HepG2 (cell line): ENCODE measurements around the gene ST6GALNAC3.

Experiments used
- BRF2 ChIP-seq: sonication (generic); formaldehyde crosslinking; IDR thresholded peaks from 2 replicates; pipeline ENCODE4 v1.8.1; 2022; ENCODE audit warnings: mild to moderate bottlenecking, missing genetic modification reagents
- EZH2 ChIP-seq: conservative IDR thresholded peaks from 2 replicates; pipeline ENCODE4 v1.6.1; 2012; ENCODE audit warnings: mild to moderate bottlenecking, low read depth, low read length, moderate library complexity
- FOSL1 ChIP-seq: sonication (generic); formaldehyde crosslinking; IDR thresholded peaks from 2 replicates; pipeline ENCODE4 v1.9.0; 2021; ENCODE audit warnings: missing genetic modification reagents, borderline replicate concordance
- POLR2AphosphoS5 ChIP-seq: IDR thresholded peaks from 2 replicates; pipeline ENCODE4 v1.6.1; 2012; ENCODE audit warnings: low read depth, low read length
- RAD21 ChIP-seq: fragments of 450-650 bp; formaldehyde crosslinking; IDR thresholded peaks from 2 replicates; pipeline ENCODE4 v1.5.0; 2020; ENCODE audit warnings: mild to moderate bottlenecking
- RORA ChIP-seq: sonication (generic); formaldehyde crosslinking; IDR thresholded peaks from 2 replicates; pipeline ENCODE4 v1.5.0; 2020; ENCODE audit warnings: mild to moderate bottlenecking, missing genetic modification reagents, moderate library complexity
- SP1 ChIP-seq, 2 experiments: fragments of 450-650 bp in 1 of 2; sonication (generic) in 1 of 2; formaldehyde crosslinking in 1 of 2; IDR thresholded peaks; 2 replicates each; pipeline versions ENCODE4 v1.4.0 to v1.6.1; 2016 to 2020; ENCODE audit warnings: missing genetic modification reagents in 1 of 2
- ZNF274 ChIP-seq: sonication (generic); formaldehyde crosslinking; IDR thresholded peaks from 2 replicates; pipeline ENCODE4 v1.5.1; 2020; ENCODE audit warnings: mild to moderate bottlenecking, missing genetic modification reagents
- TF ChIP-seq, protein P1 (sequence below): sonication (generic); formaldehyde crosslinking; IDR thresholded peaks from 2 replicates; pipeline ENCODE4 v1.5.0; 2020; ENCODE audit warnings: mild to moderate bottlenecking, missing genetic modification reagents, moderate library complexity

- TF ChIP-seq FOSL1 (CRISPR knock-in tag) (no peak), RORA (no peak), EZH2 (no peak), ZNF274 (CRISPR knock-in tag) (no peak), SP1 (IDR thresholded peaks at IDR 0.05) (no peak), SP1 (CRISPR knock-in tag; IDR thresholded peaks at IDR 0.05) (no peak), BRF2 (CRISPR knock-in tag) (no peak), RAD21 (CRISPR knock-in tag) (no peak), POLR2AphosphoS5 (no peak)
- TF ChIP-seq, protein P1, sequence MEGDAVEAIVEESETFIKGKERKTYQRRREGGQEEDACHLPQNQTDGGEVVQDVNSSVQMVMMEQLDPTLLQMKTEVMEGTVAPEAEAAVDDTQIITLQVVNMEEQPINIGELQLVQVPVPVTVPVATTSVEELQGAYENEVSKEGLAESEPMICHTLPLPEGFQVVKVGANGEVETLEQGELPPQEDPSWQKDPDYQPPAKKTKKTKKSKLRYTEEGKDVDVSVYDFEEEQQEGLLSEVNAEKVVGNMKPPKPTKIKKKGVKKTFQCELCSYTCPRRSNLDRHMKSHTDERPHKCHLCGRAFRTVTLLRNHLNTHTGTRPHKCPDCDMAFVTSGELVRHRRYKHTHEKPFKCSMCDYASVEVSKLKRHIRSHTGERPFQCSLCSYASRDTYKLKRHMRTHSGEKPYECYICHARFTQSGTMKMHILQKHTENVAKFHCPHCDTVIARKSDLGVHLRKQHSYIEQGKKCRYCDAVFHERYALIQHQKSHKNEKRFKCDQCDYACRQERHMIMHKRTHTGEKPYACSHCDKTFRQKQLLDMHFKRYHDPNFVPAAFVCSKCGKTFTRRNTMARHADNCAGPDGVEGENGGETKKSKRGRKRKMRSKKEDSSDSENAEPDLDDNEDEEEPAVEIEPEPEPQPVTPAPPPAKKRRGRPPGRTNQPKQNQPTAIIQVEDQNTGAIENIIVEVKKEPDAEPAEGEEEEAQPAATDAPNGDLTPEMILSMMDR (CRISPR knock-in tag), result no peak
Observed at GRCh38 chr1:76581712-76582111, 507.2 kb downstream of the ST6GALNAC3 start.
